ENCODE data around the gene DNAJC3.
A peak's percentile ranks its signal among the peaks of the same experiment; 100 is the strongest.

- TF ChIP-seq CTBP2 (IDR thresholded peaks at IDR 0.05; ENCODE audit: borderline replicate concordance, insufficient read depth, insufficient read length, low read length) (no peak), TEAD4 (IDR thresholded peaks at IDR 0.05; ENCODE audit: low read depth, low read length) (0 out of 2 replicates have a peak, but pooled peaks have one; percentile 24), POLR2A (IDR thresholded peaks at IDR 0.05; ENCODE audit: control extremely low read depth in 1 of 2, low read depth in 2 of 2, low read length in 2 of 2) (no peak), TBP (IDR thresholded peaks at IDR 0.05; ENCODE audit: low read depth, low read length) (no peak), SP1 (IDR thresholded peaks at IDR 0.05; ENCODE audit: low read depth, low read length) (no peak), CTCF (IDR thresholded peaks at IDR 0.05; ENCODE audit: control extremely low read depth in 1 of 3, insufficient read depth in 1 of 3, low read depth in 1 of 3, low read length in 3 of 3) (peak in 2 of 3 experiments; percentile 23 to 49; a peak in 1 of 4 replicates), POLR2AphosphoS5 (IDR thresholded peaks at IDR 0.05; ENCODE audit: low read depth, low read length) (no peak), TAF7 (optimal IDR thresholded peaks at IDR 0.05; ENCODE audit: borderline replicate concordance, low read depth, low read length) (no peak), CBX8 (IDR thresholded peaks at IDR 0.05; ENCODE audit: borderline replicate concordance, low read depth, low read length) (no peak), E2F6 (IDR thresholded peaks at IDR 0.05) (no peak), HDAC2 (IDR thresholded peaks at IDR 0.05; ENCODE audit: borderline replicate concordance in 1 of 2, low read depth in 2 of 2, low read length in 2 of 2) (no peak), SRF (IDR thresholded peaks at IDR 0.05; ENCODE audit: low read depth, low read length) (no peak)
These were observed 21.3 kb downstream of the DNAJC3 start for GRCh38 chr13:95698047-95698749.
